ENCODE results near the gene DOCK4.

Gene DOCK4

DNA sequence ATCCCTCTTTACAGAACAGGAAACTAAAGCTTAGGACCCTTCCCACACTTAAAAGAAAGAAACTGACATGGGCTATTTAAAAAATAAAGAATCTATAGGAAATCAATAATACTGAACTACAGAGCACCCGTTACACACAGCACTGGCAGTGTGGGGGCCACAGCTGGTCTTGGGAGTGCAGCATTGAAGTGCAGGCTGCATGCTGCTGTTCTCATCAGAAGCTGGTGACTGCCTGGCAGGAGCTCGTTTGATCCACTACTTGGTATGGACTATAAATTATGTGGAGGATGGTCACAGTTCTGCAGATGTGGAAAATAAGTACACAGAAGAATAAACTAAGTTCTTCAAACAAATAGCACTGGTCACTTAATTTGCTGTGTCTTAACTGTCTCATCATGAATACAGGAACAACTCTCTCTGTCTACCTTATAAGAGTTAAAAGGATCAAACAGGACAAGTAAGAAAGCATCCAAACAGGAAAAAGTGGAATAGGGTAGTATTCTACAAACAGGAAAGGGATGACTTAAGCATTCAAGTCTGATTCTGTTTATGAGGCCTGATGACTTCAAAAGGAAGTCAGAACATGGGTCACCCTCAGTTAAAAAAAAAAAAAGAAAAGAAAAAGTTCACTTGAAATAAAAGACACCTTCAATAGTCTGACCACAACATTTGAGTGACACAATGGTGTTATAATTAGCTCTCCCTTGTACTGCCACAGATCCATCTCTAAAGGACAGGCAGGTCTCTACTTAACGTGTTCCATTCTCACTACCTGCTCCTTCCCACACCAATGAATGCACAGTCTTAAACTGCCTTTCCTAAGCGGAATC lies 21.0 kb downstream of the DOCK4 start:
- Mint-ChIP-seq H3K36me3 (ENCODE audit: low read depth) (no peaks in the 10 kb centered on the region), H3K4me1 (peaks cover 13% of the 10 kb centered on the region), H3K9me3 (no peaks in the 10 kb centered on the region), H3K27me3 (ENCODE audit: low read depth) (peaks cover 3% of the 10 kb centered on the region), H3K27ac (peak overlapping the region in 1 of 3 experiments; percentile 21), H3K4me3 (no peak overlapping the region)
- TF ChIP-seq, protein P1, sequence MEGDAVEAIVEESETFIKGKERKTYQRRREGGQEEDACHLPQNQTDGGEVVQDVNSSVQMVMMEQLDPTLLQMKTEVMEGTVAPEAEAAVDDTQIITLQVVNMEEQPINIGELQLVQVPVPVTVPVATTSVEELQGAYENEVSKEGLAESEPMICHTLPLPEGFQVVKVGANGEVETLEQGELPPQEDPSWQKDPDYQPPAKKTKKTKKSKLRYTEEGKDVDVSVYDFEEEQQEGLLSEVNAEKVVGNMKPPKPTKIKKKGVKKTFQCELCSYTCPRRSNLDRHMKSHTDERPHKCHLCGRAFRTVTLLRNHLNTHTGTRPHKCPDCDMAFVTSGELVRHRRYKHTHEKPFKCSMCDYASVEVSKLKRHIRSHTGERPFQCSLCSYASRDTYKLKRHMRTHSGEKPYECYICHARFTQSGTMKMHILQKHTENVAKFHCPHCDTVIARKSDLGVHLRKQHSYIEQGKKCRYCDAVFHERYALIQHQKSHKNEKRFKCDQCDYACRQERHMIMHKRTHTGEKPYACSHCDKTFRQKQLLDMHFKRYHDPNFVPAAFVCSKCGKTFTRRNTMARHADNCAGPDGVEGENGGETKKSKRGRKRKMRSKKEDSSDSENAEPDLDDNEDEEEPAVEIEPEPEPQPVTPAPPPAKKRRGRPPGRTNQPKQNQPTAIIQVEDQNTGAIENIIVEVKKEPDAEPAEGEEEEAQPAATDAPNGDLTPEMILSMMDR (IDR thresholded peaks at IDR 0.05; ENCODE audit: unreplicated experiment in 3 of 3) = no peak

DNA sequence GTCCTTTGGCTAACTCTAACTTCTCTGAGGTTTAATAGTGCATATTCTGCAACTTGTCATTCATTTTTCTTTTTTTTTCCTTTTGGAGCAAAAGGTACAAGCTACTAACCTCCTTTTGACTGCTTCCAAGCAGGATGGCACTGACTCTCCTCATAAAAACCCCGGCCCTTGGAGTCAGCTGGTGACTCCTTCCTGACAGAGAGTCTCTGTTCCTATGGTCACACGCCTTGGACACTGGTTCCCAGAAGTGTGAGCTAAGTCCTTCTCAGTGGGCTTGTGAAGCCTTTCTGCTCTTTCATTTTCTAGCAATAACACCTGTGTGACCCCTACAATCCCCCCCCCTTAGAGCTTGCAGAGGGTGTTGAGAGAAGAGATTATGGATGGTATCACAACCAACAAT lies 21.7 kb downstream of the DOCK4 start:
- H3K27me3 Mint-ChIP-seq (ENCODE audit: low read depth) = peaks cover 8% of the 10 kb centered on the region
- no peaks in the 10 kb centered on the region for H3K36me3 Mint-ChIP-seq (ENCODE audit: low read depth)
- no peaks in the 10 kb centered on the region for H3K9me3 Mint-ChIP-seq
- peak overlapping the region in 1 of 3 experiments; percentile 21 for H3K27ac Mint-ChIP-seq
- no peak overlapping the region for H3K4me3 Mint-ChIP-seq
- peaks cover 13% of the 10 kb centered on the region for H3K4me1 Mint-ChIP-seq
- TF ChIP-seq, protein P1 (IDR thresholded peaks at IDR 0.05; ENCODE audit: unreplicated experiment in 3 of 3) = no peak

DNA sequence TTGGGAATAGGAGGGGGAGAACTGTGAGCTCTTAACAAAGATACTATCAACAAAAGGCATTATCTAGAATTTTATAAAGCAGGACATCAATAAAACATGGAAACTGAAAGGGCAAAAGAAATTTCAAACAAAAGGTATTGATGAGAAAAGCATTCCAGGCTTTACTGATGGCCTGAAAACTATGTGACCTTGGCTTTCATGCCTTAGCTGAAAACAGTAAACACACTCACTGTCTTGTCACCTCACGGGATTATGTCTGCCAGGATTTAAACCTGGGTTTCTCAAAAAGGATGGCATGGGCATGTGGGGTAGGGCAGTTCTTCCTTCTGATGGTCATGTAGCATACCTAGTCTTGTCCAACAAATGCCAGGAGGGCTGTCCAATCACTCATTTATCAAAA lies 22.9 kb downstream of the DOCK4 start:
- Mint-ChIP-seq H3K4me3 (no peak overlapping the region), H3K27me3 (ENCODE audit: low read depth) (peaks cover 8% of the 10 kb centered on the region), H3K4me1 (peaks cover 13% of the 10 kb centered on the region), H3K9me3 (no peaks in the 10 kb centered on the region), H3K36me3 (ENCODE audit: low read depth) (no peaks in the 10 kb centered on the region), H3K27ac (peak overlapping the region in 1 of 3 experiments; percentile 28)
- TF ChIP-seq, protein P1 (IDR thresholded peaks at IDR 0.05; ENCODE audit: unreplicated experiment in 3 of 3) = no peak

DNA sequence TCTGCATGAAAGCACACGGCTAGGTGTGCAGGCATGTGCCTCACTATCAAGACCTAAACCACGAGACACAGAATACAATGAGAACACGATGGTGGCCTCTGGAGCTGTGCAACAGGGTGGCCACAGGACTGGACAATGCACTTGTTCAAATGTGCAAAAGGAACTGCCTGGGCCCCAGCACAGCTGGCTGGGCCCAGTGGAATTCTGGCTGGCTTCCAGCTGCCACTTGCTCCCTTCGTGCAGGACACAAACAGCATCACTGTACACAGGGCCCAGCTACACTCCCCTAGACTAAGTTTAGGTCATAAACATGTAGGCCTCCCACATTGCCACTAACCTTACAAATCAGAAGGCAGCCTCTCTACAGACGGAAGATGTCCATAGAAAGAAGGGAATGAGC lies 23.4 kb downstream of the DOCK4 start:
- Mint-ChIP-seq H3K4me1 (peaks cover 13% of the 10 kb centered on the region), H3K27me3 (ENCODE audit: low read depth) (peaks cover 8% of the 10 kb centered on the region), H3K9me3 (no peaks in the 10 kb centered on the region), H3K4me3 (no peak overlapping the region), H3K27ac (peak overlapping the region in 1 of 3 experiments; percentile 28), H3K36me3 (ENCODE audit: low read depth) (no peaks in the 10 kb centered on the region)
- TF ChIP-seq, protein P1 (IDR thresholded peaks at IDR 0.05; ENCODE audit: unreplicated experiment in 3 of 3) = no peak

DNA sequence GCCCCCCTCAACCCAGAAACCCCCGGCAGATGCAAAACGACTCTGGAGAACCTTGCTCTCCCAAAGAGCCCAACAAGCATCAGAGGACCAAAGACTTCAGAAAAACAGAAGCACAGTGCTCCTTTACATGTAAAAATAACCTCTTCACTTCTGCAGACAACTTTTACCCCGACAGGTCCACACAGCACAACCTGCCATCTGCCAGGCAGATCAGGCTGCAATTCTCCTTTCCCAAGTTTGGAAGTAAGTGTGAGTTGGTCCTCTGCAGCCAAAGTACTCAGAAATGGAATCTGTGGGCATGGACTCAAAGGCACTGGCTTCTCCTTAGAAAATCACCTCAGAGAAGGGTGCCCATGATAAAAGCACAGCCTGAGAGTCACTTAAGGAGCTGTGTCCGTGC lies 26.0 kb downstream of the DOCK4 start:
- TF ChIP-seq, protein P1 (IDR thresholded peaks at IDR 0.05; ENCODE audit: unreplicated experiment in 3 of 3) = no peak
- H3K4me1 Mint-ChIP-seq = peaks cover 30% of the 10 kb centered on the region
- no peak overlapping the region for H3K27ac Mint-ChIP-seq
- H3K9me3 Mint-ChIP-seq = no peaks in the 10 kb centered on the region
- H3K36me3 Mint-ChIP-seq (ENCODE audit: low read depth) = no peaks in the 10 kb centered on the region
- peaks cover 8% of the 10 kb centered on the region for H3K27me3 Mint-ChIP-seq (ENCODE audit: low read depth)
- no peak overlapping the region for H3K4me3 Mint-ChIP-seq
